H1 (cell line): Measurements from ENCODE around the gene CTNNA3. TPM values are rescaled to one million over a fixed set of nuclear protein-coding genes. Genes with fewer than 3 reads are reported as not detected.

Source experiments
- CTCF ChIA-PET: fragments of 300-600 bp; sonication (Branson Sonifier 250); formaldehyde crosslinking; loops from one replicate; lab custom pipeline; 2021; ENCODE audit not compliant: partially characterized antibody; lab: Charles Lee
- POLR2A ChIA-PET: fragments of 300-600 bp; sonication (Branson Sonifier 250); formaldehyde crosslinking; loops from one replicate; lab custom pipeline; 2021; ENCODE audit warnings: inconsistent platforms; ENCODE audit not compliant: partially characterized antibody; lab: Charles Lee
- DNase-seq, 2 experiments: peaks; one replicate each; pipeline versions ENCODE4 v3.0.0 to v3.0.0-alpha.2; 2010 to 2022; ENCODE audit warnings: low spot score in 2 of 2, low read depth in 1 of 2, mixed read lengths in 1 of 2
- FAIRE-seq: peaks from 2 replicates; lab custom pipeline; 2011; peaks lifted over from hg19 to GRCh38; lab: Jason Lieb, UNC
- H2AFZ ChIP-seq: 2 replicates; pipeline ENCODE4 v1.8.1; 2012; ENCODE audit warnings: low read length, inconsistent platforms
- H2AK5ac ChIP-seq: 2 replicates; pipeline ENCODE4 v1.6.1; 2013; ENCODE audit warnings: low read depth, low read length
- H2BK120ac ChIP-seq: replicated peaks from 2 replicates; pipeline ENCODE3; 2013; ENCODE audit warnings: low read depth, low read length, inconsistent platforms
- H2BK12ac ChIP-seq: 2 replicates; pipeline ENCODE4 v1.6.1; 2013; ENCODE audit warnings: low read depth, low read length
- H2BK15ac ChIP-seq: 2 replicates; pipeline ENCODE4 v1.6.1; 2013; ENCODE audit warnings: low read length
- H2BK20ac ChIP-seq: 2 replicates; pipeline ENCODE4 v1.6.1; 2013; ENCODE audit warnings: low read length
- H2BK5ac ChIP-seq: 2 replicates; pipeline ENCODE4 v1.6.1; 2013; ENCODE audit warnings: low read depth, low read length
- H3K14ac ChIP-seq: 2 replicates; pipeline ENCODE4 v1.6.1; 2013; ENCODE audit warnings: inconsistent platforms; ENCODE audit not compliant: insufficient read length
- H3K18ac ChIP-seq: 2 replicates; pipeline ENCODE4 v1.6.1; 2013; ENCODE audit warnings: low read length; ENCODE audit errors: extremely low read depth
- H3K23ac ChIP-seq: 2 replicates; pipeline ENCODE4 v1.6.1; 2013; ENCODE audit warnings: inconsistent platforms; ENCODE audit not compliant: insufficient read length
- H3K23me2 ChIP-seq: 2 replicates; pipeline ENCODE4 v1.6.1; 2013; ENCODE audit warnings: low read depth, low read length
- H3K27ac ChIP-seq: 2 replicates; pipeline ENCODE4 v1.6.1; 2011; ENCODE audit warnings: low read depth, low read length, inconsistent platforms
- H3K27me3 ChIP-seq, 4 experiments: replicated peaks in 1 of 4; 1 replicate in 1 of 4; 2 replicates in 3 of 4; pipeline versions ENCODE4 v1.6.1 to v1.8.1; 2011 to 2013; ENCODE audit warnings: low read length in 3 of 4, mild to moderate bottlenecking in 3 of 4, inconsistent platforms in 2 of 4, mixed read lengths in 2 of 4, moderate library complexity in 1 of 4; ENCODE audit not compliant: control insufficient read depth in 3 of 4, insufficient read depth in 3 of 4; ENCODE audit errors: extremely low read depth in 1 of 4
- H3K36me3 ChIP-seq, 4 experiments: 2 replicates each; pipeline versions ENCODE4 v1.6.1 to v1.8.1; 2011 to 2013; ENCODE audit warnings: mild to moderate bottlenecking in 4 of 4, low read length in 3 of 4, moderate library complexity in 2 of 4, control low read depth in 1 of 4, inconsistent platforms in 1 of 4; ENCODE audit not compliant: insufficient read depth in 4 of 4, control insufficient read depth in 2 of 4
- H3K4ac ChIP-seq: replicated peaks from 2 replicates; pipeline ENCODE3; 2013; ENCODE audit warnings: low read length, low read depth, mixed read lengths, inconsistent platforms; ENCODE audit not compliant: insufficient read length
- H3K4me1 ChIP-seq, 4 experiments: replicated peaks in 1 of 4; 1 replicate in 1 of 4; 2 replicates in 3 of 4; pipeline versions ENCODE4 v1.6.1 to v1.8.1; 2011 to 2013; ENCODE audit warnings: low read length in 3 of 4, inconsistent platforms in 2 of 4, mixed read lengths in 1 of 4; ENCODE audit not compliant: insufficient read depth in 4 of 4, control insufficient read depth in 3 of 4
- H3K4me2 ChIP-seq, 2 experiments: 2 replicates each; pipeline versions ENCODE4 v1.6.1 to v1.8.1; 2011 to 2013; ENCODE audit warnings: low read depth in 2 of 2, low read length in 2 of 2, control low read depth in 1 of 2, inconsistent platforms in 1 of 2, mild to moderate bottlenecking in 1 of 2; ENCODE audit not compliant: insufficient read depth in 1 of 2
- H3K4me3 ChIP-seq, 4 experiments: fragments of 200-600, 300-600 bp in 1 of 4; sonication (generic), shearing (Covaris generic), sonication (Bioruptor Twin) in 1 of 4; 2 replicates each; pipeline versions ENCODE4 v1.5.1 to v1.8.1; 2011 to 2016; ENCODE audit warnings: low read length in 4 of 4, low read depth in 3 of 4, control low read depth in 2 of 4, inconsistent platforms in 2 of 4, mild to moderate bottlenecking in 2 of 4, mixed read lengths in 1 of 4, moderate library complexity in 1 of 4; ENCODE audit not compliant: insufficient read depth in 2 of 4; ENCODE audit errors: extremely low read depth in 1 of 4
- H3K56ac ChIP-seq: replicated peaks from 2 replicates; pipeline ENCODE3; 2013; ENCODE audit warnings: low read depth, mild to moderate bottlenecking, mixed read lengths, low read length, inconsistent platforms; ENCODE audit not compliant: insufficient read length
- H3K79me1 ChIP-seq: 2 replicates; pipeline ENCODE4 v1.6.1; 2013; ENCODE audit warnings: low read depth, low read length, control low read depth
- H3K79me2 ChIP-seq, 2 experiments: 2 replicates each; pipeline versions ENCODE4 v1.6.1 to v1.8.1; 2012 to 2013; ENCODE audit warnings: low read length in 2 of 2, mild to moderate bottlenecking in 2 of 2, inconsistent platforms in 1 of 2; ENCODE audit not compliant: insufficient read depth in 2 of 2, control insufficient read depth in 1 of 2
- H3K9ac ChIP-seq, 4 experiments: replicated peaks in 1 of 4; 1 replicate in 1 of 4; 2 replicates in 3 of 4; pipeline versions ENCODE4 v1.6.1 to v1.8.1; 2011 to 2013; ENCODE audit warnings: low read depth in 3 of 4, low read length in 3 of 4, control low read depth in 2 of 4, mild to moderate bottlenecking in 2 of 4, moderate library complexity in 2 of 4, inconsistent platforms in 1 of 4; ENCODE audit errors: extremely low read depth in 1 of 4
- H3K9me3 ChIP-seq, 2 experiments: 2 replicates each; pipeline versions ENCODE4 v1.6.1 to v1.8.1; 2012 to 2013; ENCODE audit warnings: mild to moderate bottlenecking in 2 of 2, moderate library complexity in 2 of 2, control low read depth in 1 of 2, inconsistent platforms in 1 of 2, low read depth in 1 of 2, low read length in 1 of 2, mixed read lengths in 1 of 2; ENCODE audit not compliant: insufficient read depth in 2 of 2
- H4K20me1 ChIP-seq, 2 experiments: replicated peaks in 1 of 2; 2 replicates each; pipeline versions ENCODE3 to v1.8.1; 2011 to 2013; ENCODE audit warnings: inconsistent platforms in 2 of 2, low read length in 2 of 2, mild to moderate bottlenecking in 1 of 2; ENCODE audit not compliant: insufficient read depth in 2 of 2, control insufficient read depth in 1 of 2
- H4K5ac ChIP-seq: 2 replicates; pipeline ENCODE4 v1.6.1; 2013; ENCODE audit warnings: low read length, low read depth, mixed read lengths, inconsistent platforms; ENCODE audit not compliant: insufficient read length
- H4K8ac ChIP-seq: 2 replicates; pipeline ENCODE4 v1.8.0; 2013; ENCODE audit warnings: mild to moderate bottlenecking, moderate library complexity, low read length, inconsistent platforms; ENCODE audit not compliant: insufficient read depth; ENCODE audit errors: extremely low read depth
- H4K91ac ChIP-seq: replicated peaks from 2 replicates; pipeline ENCODE3; 2013; ENCODE audit warnings: low read length, mixed read lengths, inconsistent platforms; ENCODE audit not compliant: insufficient read length
- CBX5 ChIP-seq: fragments of 300-800, 300-1000 bp; sonication (generic); IDR thresholded peaks from 2 replicates; pipeline ENCODE4 v1.7.1; 2016; ENCODE audit warnings: antibody characterized with exemption, low read length, low read depth
- CBX8 ChIP-seq: fragments of 300-800, 300-1000 bp; sonication (generic); IDR thresholded peaks from 2 replicates; pipeline ENCODE4 v1.7.1; 2016; ENCODE audit warnings: low read depth, low read length, borderline replicate concordance
- EZH2 ChIP-seq: fragments of 200-600 bp; sonication (generic); IDR thresholded peaks from 2 replicates; pipeline ENCODE4 v1.7.1; 2012; ENCODE audit warnings: low read depth, mild to moderate bottlenecking, moderate library complexity, low read length, inconsistent platforms; ENCODE audit not compliant: severe bottlenecking
- FOSL1 ChIP-seq: IDR thresholded peaks from 2 replicates; pipeline ENCODE4 v1.6.1; 2011; ENCODE audit warnings: mild to moderate bottlenecking, low read depth, low read length, moderate library complexity; ENCODE audit not compliant: insufficient read depth
- JUND ChIP-seq: IDR thresholded peaks from 2 replicates; pipeline ENCODE4 v1.6.1; 2011; ENCODE audit warnings: mild to moderate bottlenecking, improper control_type of control experiment, low read length
- MAX ChIP-seq: IDR thresholded peaks from 2 replicates; pipeline ENCODE4 v1.6.1; 2012; ENCODE audit warnings: inconsistent platforms
- NANOG ChIP-seq: IDR thresholded peaks from 2 replicates; pipeline ENCODE4 v1.6.1; 2011; ENCODE audit warnings: low read length, low read depth, mild to moderate bottlenecking, inconsistent platforms; ENCODE audit not compliant: insufficient read depth, poor library complexity, severe bottlenecking
- RFX5 ChIP-seq: IDR thresholded peaks from 2 replicates; pipeline ENCODE4 v1.6.1; 2011; ENCODE audit warnings: low read depth, low read length, improper control_type of control experiment, borderline replicate concordance
- RNF2 ChIP-seq: fragments of 200-900, 300-1000 bp; sonication (generic); IDR thresholded peaks from 2 replicates; pipeline ENCODE4 v1.7.1; 2016; ENCODE audit warnings: borderline replicate concordance, low read depth, mild to moderate bottlenecking, antibody characterized with exemption, low read length; ENCODE audit not compliant: poor library complexity, severe bottlenecking; ENCODE audit errors: missing control alignments
- SP1 ChIP-seq: IDR thresholded peaks from 2 replicates; pipeline ENCODE4 v1.6.1; 2011; ENCODE audit warnings: low read depth, low read length
- TAF1 ChIP-seq: IDR thresholded peaks from 2 replicates; pipeline ENCODE4 v1.6.1; 2011; ENCODE audit warnings: mild to moderate bottlenecking, low read depth, low read length
- TAF7 ChIP-seq: optimal IDR thresholded peaks from 2 replicates; pipeline ENCODE3; 2011; ENCODE audit warnings: low read depth, mild to moderate bottlenecking, inconsistent platforms, low read length, moderate library complexity, borderline replicate concordance
- TCF12 ChIP-seq: IDR thresholded peaks from 2 replicates; pipeline ENCODE4 v1.6.1; 2011; ENCODE audit warnings: low read depth, mild to moderate bottlenecking, low read length
- YY1 ChIP-seq: IDR thresholded peaks from 2 replicates; pipeline ENCODE4 v1.6.1; 2011; ENCODE audit warnings: low read depth, mild to moderate bottlenecking, low read length
- ZNF274 ChIP-seq: IDR thresholded peaks from 2 replicates; pipeline ENCODE4 v1.7.0; 2012; ENCODE audit warnings: low read length, borderline replicate concordance; ENCODE audit errors: extremely low read depth
- WGBS, 2 experiments: shearing (Covaris generic) in 1 of 2; methylation state at CpG; one replicate each; pipeline versions ENCODE4 v1.1.6 to v1.1.7; 2013 to 2015; ENCODE audit warnings: low lambda C conversion rate in 2 of 2, mixed read lengths in 2 of 2, inconsistent platforms in 1 of 2, low coverage in 1 of 2, missing lambda C conversion rate in 1 of 2; ENCODE audit not compliant: insufficient replicate concordance in 2 of 2, insufficient coverage in 1 of 2, insufficient read length in 1 of 2; ENCODE audit errors: extremely low coverage in 1 of 2, missing lambda C conversion rate in 1 of 2; 5-methylcytosine and 5-hydroxymethylcytosine counted together
- polyA plus RNA-seq, 7 experiments: library from polyadenylated mRNA; depleted of rRNA in 3 of 7; stranded (reverse) in 5 of 7; unstranded in 2 of 7; fragments of >200 nt in 5 of 7; fragments of 200-250 nt in 2 of 7; gene quantifications; 1 replicate in 5 of 7; 2 replicates in 1 of 7; 4 replicates in 1 of 7; pipeline versions ENCODE4 v1.2.1 to v1.2.3, GENCODE V29; 2011 to 2013; ENCODE audit warnings: missing spikeins in 2 of 7, mixed read lengths in 2 of 7
- total RNA-seq: library from RNA; stranded (reverse); fragmentation: NEBNext Ultra II Directional; extraction: Animal tissue kit (Norgen Biotek cat#: 25700); gene quantifications from 2 replicates; pipeline ENCODE4 v1.2.1, GENCODE V29; 2021

The CTNNA3 gene
- total and polyA plus RNA-seq, 2 of the 8 experiments (the other 6 are each of a cell fraction or from before 2014, with no cell fraction given): 1.3 to 1.5 TPM

GRCh38 chr10:66021423-66021822 is 1674.6 kb downstream of the CTNNA3 start:
- Histone ChIP-seq H2BK12ac (no peak overlapping the region), H2BK120ac (no peak overlapping the region), H2BK20ac (no peak overlapping the region), H3K27me3 (no peaks in the 10 kb centered on the region), H3K4me1 (no peaks in the 10 kb centered on the region), H4K91ac (no peak overlapping the region), H2BK5ac (no peak overlapping the region), H3K36me3 (no peaks in the 10 kb centered on the region), H3K4ac (no peak overlapping the region), H3K27ac (no peak overlapping the region), H3K79me1 (no peaks in the 10 kb centered on the region), H3K23me2 (no peaks in the 10 kb centered on the region; the same call in 1 of the 2 replicates), H3K18ac (no peak overlapping the region), H2BK15ac (no peak overlapping the region), H3K23ac (no peak overlapping the region), H3K56ac (no peak overlapping the region), H3K9ac (no peak overlapping the region), H3K79me2 (no peaks in the 10 kb centered on the region), H3K14ac (no peak overlapping the region), H2AFZ (no peak overlapping the region), H4K20me1 (no peaks in the 10 kb centered on the region), H2AK5ac (no peak overlapping the region), H3K4me3 (no peak overlapping the region), H4K8ac (no peak overlapping the region), H3K9me3 (no peaks in the 10 kb centered on the region), H3K4me2 (no peak overlapping the region), H4K5ac (no peak overlapping the region)
- ChIA-PET POLR2A (no interaction called here), CTCF (no interaction called here)
- 48% methylated on average over 2 of the region's 2 CpGs; no CpG with 5 or more reads in 1 of the 2 experiments for WGBS, 2 experiments
- no peak for DNase-seq
- FAIRE-seq: no peak
- TF ChIP-seq TCF12: no peak
- no peak for TF ChIP-seq NANOG
- TF ChIP-seq EZH2: no peak
- no peak for TF ChIP-seq YY1
- no peak for TF ChIP-seq TAF1
- TF ChIP-seq ZNF274: no peak
- TF ChIP-seq MAX: no peak
- no peak for TF ChIP-seq JUND
- no peak for TF ChIP-seq FOSL1
- TF ChIP-seq RFX5: no peak
- TF ChIP-seq SP1: no peak
- TF ChIP-seq TAF7: no peak
- TF ChIP-seq RNF2: no peak
- no peak for TF ChIP-seq CBX5
- no peak for TF ChIP-seq CBX8
